NCI-H128 (cell line): ENCODE results near the gene LPCAT4.
A peak's percentile ranks its signal among the peaks of the same experiment; 100 is the strongest.
"Not testable (repeated sequence)": the region's sequence is repeated elsewhere in the genome, so short reads cannot be mapped to it uniquely, and the experiment has no call there.

Source experiments
- DNase-seq: peaks from one replicate; lab custom pipeline; 2025; ENCODE audit not compliant: unreplicated experiment; lab: John Stamatoyannopoulos, UW

The LPCAT4 gene

GRCh38 chr15:34367101-34368081 is at the start of gene LPCAT4:
Gene LPCAT4 (minus strand): TSS chr15:34367196. CDS start chr15:34367100, 96 bp downstream.
- peak; percentile 49 for DNase-seq

- not testable (repeated sequence) for DNase-seq
These were observed 42.5 kb upstream of the LPCAT4 start for GRCh38 chr15:34409511-34409910.

- DNase-seq: not testable (repeated sequence)
These were observed 42.0 kb upstream of the LPCAT4 start for GRCh38 chr15:34408973-34409372.

GRCh38 chr15:34403899-34404298 is 36.9 kb upstream of the LPCAT4 start:
- DNase-seq: not testable (repeated sequence)

- not testable (repeated sequence) for DNase-seq
These were observed 36.2 kb upstream of the LPCAT4 start for GRCh38 chr15:34403160-34403598.

GRCh38 chr15:34397637-34398259 is 30.8 kb upstream of the LPCAT4 start:
- DNase-seq: not testable (repeated sequence)

GRCh38 chr15:34392981-34393380 is 26.0 kb upstream of the LPCAT4 start:
- DNase-seq: not testable (repeated sequence)

GRCh38 chr15:34389594-34390086 is 22.6 kb upstream of the LPCAT4 start:
- DNase-seq: not testable (repeated sequence)

GRCh38 chr15:34381829-34382521 is 15.0 kb upstream of the LPCAT4 start:
- not testable (repeated sequence) for DNase-seq

GRCh38 chr15:34380491-34380890 is 13.5 kb upstream of the LPCAT4 start:
- DNase-seq: not testable (repeated sequence)

GRCh38 chr15:34376856-34377255 is 9.9 kb upstream of the LPCAT4 start:
- DNase-seq: no peak

- not testable (repeated sequence) for DNase-seq
These were observed 8.5 kb upstream of the LPCAT4 start for GRCh38 chr15:34375541-34375940.

- no peak for DNase-seq
These were observed 7.8 kb upstream of the LPCAT4 start for GRCh38 chr15:34374816-34375215.

GRCh38 chr15:34373951-34374350 is 7.0 kb upstream of the LPCAT4 start:
- no peak for DNase-seq

- no peak for DNase-seq
These were observed 3.6 kb upstream of the LPCAT4 start for GRCh38 chr15:34370643-34371042.

- DNase-seq: no peak
These were observed 3.1 kb upstream of the LPCAT4 start for GRCh38 chr15:34370129-34370528.

- DNase-seq: no peak
These were observed 528 bp downstream of the LPCAT4 start for GRCh38 chr15:34366271-34367065.

GRCh38 chr15:34365836-34366235 is 1.2 kb downstream of the LPCAT4 start:
- DNase-seq: no peak

- DNase-seq: no peak
These were observed 1.7 kb downstream of the LPCAT4 start for GRCh38 chr15:34365091-34365825.

GRCh38 chr15:34364041-34364440 is 3.0 kb downstream of the LPCAT4 start:
- no peak for DNase-seq
